Right atrium auricular region (tissue), 2 donors: ENCODE measurements around the gene CDH1. TPM values are rescaled to one million over a fixed set of nuclear protein-coding genes. Genes with fewer than 3 reads are reported as not detected.

Experiments
- DNase-seq: peaks from one replicate; pipeline ENCODE4 v3.0.0-alpha.2; 2019; ENCODE audit warnings: low spot score
- H3K27ac ChIP-seq, 2 donors: fragments of 200-600 bp; sonication (generic); 1 replicate in 1 of 2; 2 replicates in 1 of 2; pipeline ENCODE4 v1.5.1; 2016 to 2019
- H3K27me3 ChIP-seq, 2 donors: fragments of 200-600 bp; sonication (generic); one replicate each; pipeline versions ENCODE4 v1.5.1 to v1.6.0; 2017 to 2019
- H3K36me3 ChIP-seq: fragments of 200-600 bp; sonication (generic); one replicate; pipeline ENCODE4 v1.5.1; 2016
- H3K4me1 ChIP-seq, 2 donors: fragments of 200-600 bp; sonication (generic); one replicate each; pipeline versions ENCODE4 v1.5.1 to v1.6.0; 2017 to 2019
- H3K4me3 ChIP-seq, 2 donors: fragments of 200-600 bp; sonication (generic); 1 replicate in 1 of 2; 2 replicates in 1 of 2; pipeline ENCODE4 v1.5.1; 2017 to 2019; ENCODE audit warnings: mild to moderate bottlenecking in 1 of 2, moderate library complexity in 1 of 2
- H3K9me3 ChIP-seq, 2 donors: fragments of 200-600 bp; sonication (generic); one replicate each; pipeline ENCODE4 v1.5.1; 2019
- total RNA-seq, 2 donors: library from RNA; depleted of rRNA; stranded (reverse); fragments of >200 nt; gene quantifications; one replicate each; pipeline ENCODE4 v1.1.0, GENCODE V29; 2016
- TF ChIP-seq, protein P1 (sequence below), 2 donors: fragments of 200-600 bp; sonication (generic); IDR thresholded peaks; one replicate each; pipeline ENCODE4 v1.5.1; 2019; ENCODE audit warnings: antibody characterized with exemption in 2 of 2

The CDH1 gene
- total RNA-seq, 2 donors from 2014 or later = 0.93 to 1.4 TPM

GRCh38 chr16:68772871-68773270, 35.8 kb downstream of the CDH1 start:
- Histone ChIP-seq H3K36me3 (no peaks in the 10 kb centered on the region), H3K9me3 (no peaks in the 10 kb centered on the region), H3K27me3 (no peaks in the 10 kb centered on the region), H3K27ac (no peak overlapping the region), H3K4me1 (no peaks in the 10 kb centered on the region), H3K4me3 (no peak overlapping the region)
- no peak for DNase-seq
- TF ChIP-seq, protein P1, sequence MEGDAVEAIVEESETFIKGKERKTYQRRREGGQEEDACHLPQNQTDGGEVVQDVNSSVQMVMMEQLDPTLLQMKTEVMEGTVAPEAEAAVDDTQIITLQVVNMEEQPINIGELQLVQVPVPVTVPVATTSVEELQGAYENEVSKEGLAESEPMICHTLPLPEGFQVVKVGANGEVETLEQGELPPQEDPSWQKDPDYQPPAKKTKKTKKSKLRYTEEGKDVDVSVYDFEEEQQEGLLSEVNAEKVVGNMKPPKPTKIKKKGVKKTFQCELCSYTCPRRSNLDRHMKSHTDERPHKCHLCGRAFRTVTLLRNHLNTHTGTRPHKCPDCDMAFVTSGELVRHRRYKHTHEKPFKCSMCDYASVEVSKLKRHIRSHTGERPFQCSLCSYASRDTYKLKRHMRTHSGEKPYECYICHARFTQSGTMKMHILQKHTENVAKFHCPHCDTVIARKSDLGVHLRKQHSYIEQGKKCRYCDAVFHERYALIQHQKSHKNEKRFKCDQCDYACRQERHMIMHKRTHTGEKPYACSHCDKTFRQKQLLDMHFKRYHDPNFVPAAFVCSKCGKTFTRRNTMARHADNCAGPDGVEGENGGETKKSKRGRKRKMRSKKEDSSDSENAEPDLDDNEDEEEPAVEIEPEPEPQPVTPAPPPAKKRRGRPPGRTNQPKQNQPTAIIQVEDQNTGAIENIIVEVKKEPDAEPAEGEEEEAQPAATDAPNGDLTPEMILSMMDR (IDR thresholded peaks at IDR 0.05) = no peak

- no peaks in the 10 kb centered on the region for H3K4me1 ChIP-seq
- H3K36me3 ChIP-seq = no peaks in the 10 kb centered on the region
- H3K27me3 ChIP-seq = no peaks in the 10 kb centered on the region
- TF ChIP-seq, protein P1 (IDR thresholded peaks at IDR 0.05) = no peak
- no peak for DNase-seq
- H3K27ac ChIP-seq = no peak overlapping the region
- H3K9me3 ChIP-seq = no peaks in the 10 kb centered on the region
- H3K4me3 ChIP-seq = no peak overlapping the region
Measured at GRCh38 chr16:68774982-68775634, 38.0 kb downstream of the CDH1 start.

DNA sequence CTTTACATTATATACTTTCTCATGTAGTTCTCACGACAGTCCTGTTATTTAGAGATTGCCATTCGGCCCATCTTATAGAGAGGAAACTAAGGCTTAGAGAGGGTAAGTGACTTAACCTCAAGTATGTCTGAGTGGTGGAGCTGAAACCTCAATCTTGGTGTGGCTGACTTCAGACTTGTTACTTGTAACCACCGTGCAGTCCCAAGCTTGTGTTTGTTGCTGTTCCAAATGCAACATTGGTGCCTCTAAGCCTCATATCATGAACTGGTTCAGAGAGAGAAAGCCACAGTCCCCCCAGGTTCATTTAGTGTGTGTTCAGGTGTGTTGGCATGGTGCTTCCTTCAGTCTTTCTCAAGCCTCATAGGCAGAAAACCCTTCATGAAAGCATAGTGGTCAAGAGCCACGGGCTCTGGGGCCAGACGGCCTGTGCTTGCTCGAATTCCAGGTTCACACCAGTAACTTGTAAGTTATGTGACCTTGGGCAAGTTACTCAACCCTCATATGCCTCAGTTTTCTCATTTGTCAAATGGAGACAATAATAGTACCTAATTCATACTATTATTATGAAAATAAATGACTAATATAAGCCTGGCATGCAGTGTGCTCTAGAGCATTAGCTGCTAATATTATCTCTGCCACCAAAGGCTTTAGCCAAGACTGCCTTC, 39.9 kb downstream of the CDH1 start:
- Histone ChIP-seq H3K4me1 (no peaks in the 10 kb centered on the region), H3K4me3 (no peak overlapping the region), H3K9me3 (no peaks in the 10 kb centered on the region), H3K36me3 (no peaks in the 10 kb centered on the region), H3K27ac (no peak overlapping the region), H3K27me3 (no peaks in the 10 kb centered on the region)
- DNase-seq = no peak
- TF ChIP-seq, protein P1 (IDR thresholded peaks at IDR 0.05) = no peak

DNA sequence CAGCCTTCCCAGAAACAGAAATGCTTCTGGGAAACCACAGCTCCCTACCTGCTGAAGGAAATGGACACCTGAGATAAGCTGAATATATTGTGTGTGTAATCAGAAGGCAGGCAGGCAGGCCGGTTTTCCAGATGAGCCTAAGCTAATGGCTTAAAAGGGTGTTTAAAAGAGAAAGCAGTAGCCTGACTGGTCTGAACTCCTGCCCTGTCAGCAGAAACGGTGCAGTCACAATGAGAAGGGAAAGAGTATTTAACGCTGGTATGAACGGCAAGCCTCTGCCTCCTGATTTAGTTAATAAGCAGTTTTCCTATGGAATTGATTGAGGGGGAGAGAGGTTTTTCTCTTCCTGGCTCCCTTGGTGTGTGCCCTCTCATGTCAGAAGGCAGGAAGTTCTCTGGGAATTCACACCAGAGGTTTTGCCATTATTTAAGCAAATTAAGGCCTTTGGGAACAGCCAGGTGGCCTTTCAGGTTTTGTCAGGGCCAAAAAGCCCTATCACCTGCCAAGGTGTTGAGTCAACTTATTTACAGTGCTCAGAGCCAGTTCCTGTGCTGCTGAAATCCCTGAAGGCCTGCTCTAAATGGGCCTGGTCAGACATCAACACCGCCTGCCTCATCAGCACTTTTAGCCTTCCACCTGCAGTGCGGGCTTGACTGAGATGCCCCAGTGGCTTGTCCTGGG, 41.6 kb downstream of the CDH1 start:
- TF ChIP-seq, protein P1 (IDR thresholded peaks at IDR 0.05) = no peak
- H3K9me3 ChIP-seq = no peaks in the 10 kb centered on the region
- no peaks in the 10 kb centered on the region for H3K27me3 ChIP-seq
- H3K4me1 ChIP-seq = no peaks in the 10 kb centered on the region
- no peaks in the 10 kb centered on the region for H3K36me3 ChIP-seq
- no peak overlapping the region for H3K4me3 ChIP-seq
- H3K27ac ChIP-seq = no peak overlapping the region
- no peak for DNase-seq

GRCh38 chr16:68779891-68780290, 42.8 kb downstream of the CDH1 start:
- H3K36me3 ChIP-seq = no peaks in the 10 kb centered on the region
- no peaks in the 10 kb centered on the region for H3K9me3 ChIP-seq
- TF ChIP-seq, protein P1 (IDR thresholded peaks at IDR 0.05) = no peak
- H3K27ac ChIP-seq = no peak overlapping the region
- H3K4me3 ChIP-seq = no peak overlapping the region
- no peaks in the 10 kb centered on the region for H3K4me1 ChIP-seq
- no peak for DNase-seq
- no peaks in the 10 kb centered on the region for H3K27me3 ChIP-seq
